Activated CD8-positive, alpha-beta T cell treated with anti-CD3 and anti-CD28 coated beads, Interleukin-2, amount 10 ng/mL, durations not matched to agents 7 days and 5 days (primary cell): ENCODE data around the gene MINK1. TPM values are rescaled to one million over a fixed set of nuclear protein-coding genes. Genes with fewer than 3 reads are reported as not detected.
A peak's percentile ranks its signal among the peaks of the same experiment; 100 is the strongest.

Experiments used
- ATAC-seq: fragments of 150-1000 bp; cut with Tn5 transposase; one replicate; pipeline ENCODE4 v1.10.0; 2021; ENCODE audit warnings: moderate library complexity
- CTCF ChIA-PET: fragments of 350-600 bp; sonication (Branson Sonifier 250); formaldehyde crosslinking; loops from one replicate; lab custom pipeline; 2021; ENCODE audit warnings: antibody characterized with exemption; lab: Charles Lee
- POLR2A ChIA-PET: fragments of 350-600 bp; sonication (Branson Sonifier 250); formaldehyde crosslinking; loops from one replicate; lab custom pipeline; 2021; ENCODE audit warnings: antibody characterized with exemption; lab: Charles Lee
- DNase-seq: peaks from one replicate; pipeline ENCODE4 v3.0.0-alpha.2; 2020
- H3K27ac Mint-ChIP-seq: one replicate; pipeline ENCODE4 v1.8.0; 2021; ENCODE audit warnings: mild to moderate bottlenecking, mixed read lengths
- H3K27me3 Mint-ChIP-seq: one replicate; pipeline ENCODE4 v1.8.0; 2021; ENCODE audit warnings: low read depth, mixed read lengths
- H3K36me3 Mint-ChIP-seq: one replicate; pipeline ENCODE4 v1.8.0; 2021; ENCODE audit warnings: low read depth, mixed read lengths
- H3K4me1 Mint-ChIP-seq: one replicate; pipeline ENCODE4 v1.8.0; 2021; ENCODE audit warnings: low read depth, mixed read lengths
- H3K4me3 Mint-ChIP-seq: one replicate; pipeline ENCODE4 v1.8.0; 2021; ENCODE audit warnings: mild to moderate bottlenecking, mixed read lengths
- H3K9me3 Mint-ChIP-seq: one replicate; pipeline ENCODE4 v1.8.0; 2022; ENCODE audit warnings: mixed read lengths; ENCODE audit not compliant: insufficient read depth
- total RNA-seq, 2 experiments: library from RNA; stranded (reverse); gene quantifications; one replicate each; pipeline ENCODE4 v1.2.3, GENCODE V29; 2021

MINK1 gene
- total RNA-seq, 2 experiments from 2014 or later: 68.1 to 73.2 TPM

DNA sequence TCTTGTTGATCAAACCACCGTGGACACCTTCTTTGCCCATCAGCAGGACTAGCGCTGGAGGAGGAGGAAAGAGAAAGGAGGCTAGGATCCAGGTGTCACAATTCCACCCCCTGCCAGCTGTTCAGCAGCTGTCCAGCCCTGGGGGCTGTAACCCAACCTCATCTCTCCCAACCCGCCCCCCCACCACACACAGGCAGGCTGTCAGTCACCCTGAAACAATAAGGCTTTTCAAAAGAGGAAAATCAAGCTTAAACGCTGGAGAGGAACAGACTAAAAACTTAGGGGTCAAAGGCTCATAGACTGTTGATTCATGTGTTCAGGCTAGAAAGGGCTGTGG, 112.8 kb downstream of the MINK1 start:
- ChIA-PET POLR2A (interaction anchor here (0.6 to 10.0 kb wide), 8 partner anchors 9 to 236 kb away, joined by 3 to 239 read pairs (median 3); partner anchors contain the start of genes CAMTA2 and SPAG7), CTCF (interaction anchor here (1.1 to 3.5 kb wide), 4 partner anchors 11 to 116 kb away, joined by 3 to 13 read pairs (median 3); partner anchors contain the start of genes CHRNE and SPAG7)
- Mint-ChIP-seq H3K9me3 (no peaks in the 10 kb centered on the region), H3K4me1 (peaks cover 52% of the 10 kb centered on the region), H3K27me3 (no peaks in the 10 kb centered on the region), H3K4me3 (peak overlapping the region; percentile 97), H3K27ac (peak overlapping the region; percentile 88), H3K36me3 (peaks cover 71% of the 10 kb centered on the region)
- DNase-seq (no peak), ATAC-seq (no peak)

DNA sequence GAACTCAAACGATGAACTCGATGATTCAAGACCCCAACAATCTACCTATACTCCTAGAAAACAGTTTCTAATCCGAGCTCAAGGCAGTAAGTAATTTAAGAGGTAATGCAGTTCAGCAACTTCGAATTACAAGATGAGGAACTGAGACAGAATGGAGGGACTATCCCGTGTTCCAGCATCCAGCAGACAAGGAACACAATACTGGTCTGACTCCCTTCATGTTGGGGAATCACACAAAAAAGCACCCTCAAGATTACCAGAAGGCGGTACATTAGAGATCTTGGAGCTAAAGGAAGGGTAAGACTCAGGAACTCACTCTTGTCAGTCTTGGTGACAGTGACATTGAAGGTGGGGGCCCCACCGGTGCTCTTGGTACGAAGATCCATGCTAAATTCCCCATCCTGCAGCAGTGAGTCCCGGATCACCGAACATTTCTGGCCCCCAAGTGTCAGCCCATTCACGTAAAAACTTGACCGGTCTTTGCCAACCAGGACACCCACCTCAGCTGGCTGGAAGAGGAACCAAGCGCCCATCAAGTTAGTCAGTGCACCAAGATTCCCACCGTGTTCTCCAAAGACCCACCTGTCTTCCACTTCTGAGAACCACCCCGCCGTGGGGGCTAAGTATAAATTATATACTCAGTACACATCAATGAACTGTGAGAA, 113.3 kb downstream of the MINK1 start:
- Mint-ChIP-seq H3K27ac (peak overlapping the region; percentile 88), H3K27me3 (no peaks in the 10 kb centered on the region), H3K36me3 (peaks cover 66% of the 10 kb centered on the region), H3K9me3 (no peaks in the 10 kb centered on the region), H3K4me3 (peak overlapping the region; percentile 97), H3K4me1 (peaks cover 56% of the 10 kb centered on the region)
- CTCF ChIA-PET: interaction anchor here (1.1 to 3.5 kb wide), 5 partner anchors 11 to 115 kb away, joined by 3 to 13 read pairs (median 3); partner anchors contain the start of genes CHRNE and SPAG7
- DNase-seq (peak; percentile 45), ATAC-seq (no peak)
- POLR2A ChIA-PET: interaction anchor here (1.0 to 10.0 kb wide), 13 partner anchors 6 to 237 kb away, joined by 3 to 239 read pairs (median 4); partner anchors contain the start of genes CAMTA2, RNF167, SLC25A11 and SPAG7

DNA sequence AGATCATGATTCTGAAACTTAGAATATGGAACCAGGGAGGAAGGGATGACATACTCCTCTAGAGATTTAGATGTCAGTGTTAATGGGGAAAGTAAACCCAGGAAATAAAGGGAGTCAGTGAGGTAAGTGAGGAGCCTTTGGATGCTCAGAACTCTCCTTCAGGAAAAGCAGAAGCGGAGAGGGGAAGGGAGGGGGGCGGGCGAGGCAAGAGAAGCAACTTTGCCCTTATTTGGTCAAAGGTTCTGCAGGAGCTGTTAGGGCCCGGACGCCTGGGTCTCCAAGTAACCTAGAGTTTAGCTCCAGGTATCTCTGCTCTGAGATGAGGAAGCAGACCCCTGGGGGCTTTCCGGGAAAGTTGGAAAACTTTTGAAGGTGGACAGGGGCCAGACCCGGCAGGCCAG, 113.9 kb downstream of the MINK1 start:
- peak overlapping the region; percentile 97 for H3K4me3 Mint-ChIP-seq
- no peak for DNase-seq
- H3K27ac Mint-ChIP-seq: peak overlapping the region; percentile 88
- CTCF ChIA-PET: interaction anchor here (1.2 to 3.5 kb wide), 5 partner anchors 10 to 44 kb away, joined by 3 to 13 read pairs (median 4); partner anchors contain the start of genes CHRNE and SPAG7
- H3K9me3 Mint-ChIP-seq: no peaks in the 10 kb centered on the region
- H3K27me3 Mint-ChIP-seq: no peaks in the 10 kb centered on the region
- H3K36me3 Mint-ChIP-seq: peaks cover 60% of the 10 kb centered on the region
- no peak for ATAC-seq
- POLR2A ChIA-PET: interaction anchor here (1.0 to 10.0 kb wide), 11 partner anchors 7 to 216 kb away, joined by 3 to 239 read pairs (median 4); partner anchors contain the start of genes RNF167, SLC25A11 and SPAG7
- peaks cover 57% of the 10 kb centered on the region for H3K4me1 Mint-ChIP-seq

Other genes starting within 250 kb of the MINK1 start
- gene SMTNL2, start 248.8 kb upstream of the MINK1 start, total RNA-seq: not detected
- not detected for gene ALOX15, start 191.7 kb upstream of the MINK1 start, total RNA-seq
- 10 to 100 TPM; 69.2 to 76.1 TPM for gene PELP1, start 129.2 kb upstream of the MINK1 start, total RNA-seq
- gene ARRB2, start 122.7 kb upstream of the MINK1 start, total RNA-seq: 100 to 1,000 TPM; 302 to 316 TPM
- gene MED11, start 101.9 kb upstream of the MINK1 start, total RNA-seq: 10 to 100 TPM; 23.0 to 27.2 TPM
- not detected for gene ZMYND15, start 93.5 kb upstream of the MINK1 start, total RNA-seq
- under 1 TPM; 0.50 to 0.89 TPM for gene CXCL16, start 93.4 kb upstream of the MINK1 start, total RNA-seq
- gene TM4SF5, start 61.5 kb upstream of the MINK1 start, total RNA-seq: not detected
- gene VMO1, start 47.0 kb upstream of the MINK1 start, total RNA-seq: not detected
- not detected for gene GLTPD2, start 44.4 kb upstream of the MINK1 start, total RNA-seq
- gene PSMB6, start 37.2 kb upstream of the MINK1 start, total RNA-seq: 100 to 1,000 TPM; 107 to 119 TPM
- 10 to 100 TPM; 11.6 to 20.0 TPM for gene PLD2, start 26.2 kb upstream of the MINK1 start, total RNA-seq
- gene C17orf107, start 66.2 kb downstream of the MINK1 start, total RNA-seq: 1 to 10 TPM in 1 of 2 experiments, under 1 TPM in 1; 0.97 to 1.1 TPM
- under 1 TPM; 0.26 to 0.45 TPM for gene CHRNE, start 69.8 kb downstream of the MINK1 start, total RNA-seq
- not detected for gene GP1BA, start 98.9 kb downstream of the MINK1 start, total RNA-seq
- gene SLC25A11, start 106.7 kb downstream of the MINK1 start, total RNA-seq: 10 to 100 TPM; 78.5 to 86.4 TPM
- gene RNF167, start 106.9 kb downstream of the MINK1 start, total RNA-seq: 100 to 1,000 TPM; 239 to 245 TPM
- 1,000 to 10,000 TPM; 2,493 to 2,581 TPM for gene PFN1, start 115.2 kb downstream of the MINK1 start, total RNA-seq
- 10 to 100 TPM; 26.6 to 34.3 TPM for gene ENO3, start 117.8 kb downstream of the MINK1 start, total RNA-seq
- gene SPAG7, start 134.5 kb downstream of the MINK1 start, total RNA-seq: 10 to 100 TPM; 52.3 to 53.6 TPM
- gene CAMTA2, start 154.3 kb downstream of the MINK1 start, total RNA-seq: 10 to 100 TPM; 51.3 to 55.5 TPM
- under 1 TPM; 0.26 to 0.29 TPM for gene INCA1, start 164.2 kb downstream of the MINK1 start, total RNA-seq
- 10 to 100 TPM; 43.6 to 45.3 TPM for gene KIF1C, start 164.6 kb downstream of the MINK1 start, total RNA-seq
- under 1 TPM; 0.40 to 0.94 TPM for gene SLC52A1, start 202.1 kb downstream of the MINK1 start, total RNA-seq
- gene ZFP3, start 245.1 kb downstream of the MINK1 start, total RNA-seq: 1 to 10 TPM; 3.3 to 3.5 TPM